Measurements from ENCODE around the gene KCNK18.

The KCNK18 gene

DNA sequence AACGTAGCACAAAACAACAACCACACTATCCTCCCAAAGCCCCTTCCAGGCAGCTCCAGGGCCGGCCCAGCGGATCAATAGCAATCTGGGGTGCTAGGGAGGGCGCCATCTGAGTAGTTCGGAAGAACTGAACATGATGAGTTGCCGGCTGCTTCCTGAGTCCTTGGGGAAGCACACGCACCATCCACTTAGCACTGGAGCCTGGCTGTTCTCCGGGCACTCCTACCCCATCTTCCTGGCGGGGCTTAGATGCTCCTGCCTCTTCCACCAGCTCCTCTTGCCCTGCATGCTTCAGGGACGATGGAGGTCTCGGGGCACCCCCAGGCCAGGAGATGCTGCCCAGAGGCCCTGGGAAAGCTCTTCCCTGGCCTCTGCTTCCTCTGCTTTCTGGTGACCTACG is at the start of gene KCNK18:
Gene KCNK18, plus strand, starts transcription at position 301 of the 400 bp plus-strand sequence. Its CDS starts 0 bp downstream, at position 301.
- H3K27ac ChIP-seq, result no peak within 1 kb of the TSS
- no peak for TF ChIP-seq ZFX (IDR thresholded peaks at IDR 0.05)
- TF ChIP-seq, protein P1, sequence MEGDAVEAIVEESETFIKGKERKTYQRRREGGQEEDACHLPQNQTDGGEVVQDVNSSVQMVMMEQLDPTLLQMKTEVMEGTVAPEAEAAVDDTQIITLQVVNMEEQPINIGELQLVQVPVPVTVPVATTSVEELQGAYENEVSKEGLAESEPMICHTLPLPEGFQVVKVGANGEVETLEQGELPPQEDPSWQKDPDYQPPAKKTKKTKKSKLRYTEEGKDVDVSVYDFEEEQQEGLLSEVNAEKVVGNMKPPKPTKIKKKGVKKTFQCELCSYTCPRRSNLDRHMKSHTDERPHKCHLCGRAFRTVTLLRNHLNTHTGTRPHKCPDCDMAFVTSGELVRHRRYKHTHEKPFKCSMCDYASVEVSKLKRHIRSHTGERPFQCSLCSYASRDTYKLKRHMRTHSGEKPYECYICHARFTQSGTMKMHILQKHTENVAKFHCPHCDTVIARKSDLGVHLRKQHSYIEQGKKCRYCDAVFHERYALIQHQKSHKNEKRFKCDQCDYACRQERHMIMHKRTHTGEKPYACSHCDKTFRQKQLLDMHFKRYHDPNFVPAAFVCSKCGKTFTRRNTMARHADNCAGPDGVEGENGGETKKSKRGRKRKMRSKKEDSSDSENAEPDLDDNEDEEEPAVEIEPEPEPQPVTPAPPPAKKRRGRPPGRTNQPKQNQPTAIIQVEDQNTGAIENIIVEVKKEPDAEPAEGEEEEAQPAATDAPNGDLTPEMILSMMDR (conservative IDR thresholded peaks at IDR 0.05), result no peak

DNA sequence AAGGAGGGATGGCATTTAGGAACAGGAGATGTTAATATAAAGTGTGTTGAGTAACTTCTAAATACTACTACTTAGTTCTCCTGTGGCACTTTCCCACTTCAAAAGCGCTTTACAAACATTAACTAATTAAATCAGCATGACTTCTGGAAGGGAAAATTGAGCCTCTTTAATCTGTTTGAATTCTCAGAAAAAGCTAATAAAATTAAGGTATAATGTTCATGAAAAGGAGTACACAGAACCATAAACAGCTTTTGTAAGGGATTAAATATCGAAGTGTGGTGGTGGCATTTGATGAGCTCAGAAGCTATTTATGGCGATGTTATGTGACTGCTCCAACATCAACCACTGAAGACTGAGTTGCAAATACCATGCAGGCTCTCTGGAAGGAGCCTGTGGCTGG is 49.0 kb upstream of the KCNK18 start:
- TF ChIP-seq ZFX (IDR thresholded peaks at IDR 0.05), result no peak
- TF ChIP-seq, protein P1 (conservative IDR thresholded peaks at IDR 0.05), result no peak
- no peak overlapping the region for H3K27ac ChIP-seq

- TF ChIP-seq, protein P1 (conservative IDR thresholded peaks at IDR 0.05), result no peak
- TF ChIP-seq ZFX (IDR thresholded peaks at IDR 0.05), result no peak
- no peak overlapping the region for H3K27ac ChIP-seq
Measured at GRCh38 chr10:117152668-117153067, 44.6 kb upstream of the KCNK18 start.

DNA sequence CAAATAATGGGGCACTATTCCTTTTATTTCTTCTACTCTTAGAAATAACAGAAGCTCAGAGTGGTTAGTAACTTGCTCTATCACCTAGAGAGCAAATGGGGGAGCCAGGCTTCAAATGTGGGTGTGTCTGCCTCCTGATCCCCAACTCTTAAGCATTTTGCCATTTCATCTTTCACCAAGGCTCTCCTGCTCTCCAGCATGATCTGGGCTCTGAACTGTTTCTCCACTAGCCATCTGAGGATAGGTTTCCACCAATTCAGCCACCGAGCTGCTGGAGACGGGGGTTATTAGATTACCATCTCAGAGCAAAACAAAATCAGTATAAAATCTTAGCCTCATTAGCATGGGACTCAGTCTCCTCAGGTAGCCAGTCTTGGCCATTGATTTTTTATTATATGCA is 39.0 kb upstream of the KCNK18 start:
- H3K27ac ChIP-seq, result no peak overlapping the region
- TF ChIP-seq, protein P1 (conservative IDR thresholded peaks at IDR 0.05), result no peak
- no peak for TF ChIP-seq ZFX (IDR thresholded peaks at IDR 0.05)

GRCh38 chr10:117159390-117159789 is 37.9 kb upstream of the KCNK18 start:
- TF ChIP-seq, protein P1 (conservative IDR thresholded peaks at IDR 0.05), result no peak
- no peak for TF ChIP-seq ZFX (IDR thresholded peaks at IDR 0.05)
- no peak overlapping the region for H3K27ac ChIP-seq

- no peak overlapping the region for H3K27ac ChIP-seq
- TF ChIP-seq, protein P1 (conservative IDR thresholded peaks at IDR 0.05), result no peak
- no peak for TF ChIP-seq ZFX (IDR thresholded peaks at IDR 0.05)
Measured at GRCh38 chr10:117160567-117160966, 36.7 kb upstream of the KCNK18 start.

- TF ChIP-seq ZFX (IDR thresholded peaks at IDR 0.05), result no peak
- TF ChIP-seq, protein P1 (conservative IDR thresholded peaks at IDR 0.05), result no peak
- H3K27ac ChIP-seq, result no peak overlapping the region
Measured at GRCh38 chr10:117161386-117162033, 35.8 kb upstream of the KCNK18 start.

All from C4-2B (cell line).